GM21515 (cell line): ENCODE data around the gene PPP3R1.
"Not testable (repeated sequence)": the region's sequence is repeated elsewhere in the genome, so short reads cannot be mapped to it uniquely, and the experiment has no call there.

Experiments used
- ATAC-seq: cut with Tn5 transposase; IDR thresholded peaks from one replicate; pipeline ENCODE4 v1.9.1; 2021; ENCODE audit not compliant: unreplicated experiment

The PPP3R1 gene

GRCh38 chr2:68190991-68191731 lies 61.2 kb downstream of the PPP3R1 start:
- ATAC-seq, result no peak

GRCh38 chr2:68189991-68190784 lies 62.1 kb downstream of the PPP3R1 start:
- no peak for ATAC-seq

GRCh38 chr2:68188831-68189230 lies 63.5 kb downstream of the PPP3R1 start:
- ATAC-seq, result no peak

GRCh38 chr2:68187329-68187728 lies 65.0 kb downstream of the PPP3R1 start:
- ATAC-seq, result no peak

- no peak for ATAC-seq
Observed at GRCh38 chr2:68185541-68186164, 66.7 kb downstream of the PPP3R1 start.

GRCh38 chr2:68182902-68183301 lies 69.4 kb downstream of the PPP3R1 start:
- ATAC-seq, result no peak

- ATAC-seq, result no peak
Observed at GRCh38 chr2:68178954-68179627, 73.2 kb downstream of the PPP3R1 start.

- ATAC-seq, result no peak
Observed at GRCh38 chr2:68178432-68178831, 73.9 kb downstream of the PPP3R1 start.

- no peak for ATAC-seq
Observed at GRCh38 chr2:68177541-68177940, 74.8 kb downstream of the PPP3R1 start.

- ATAC-seq, result no peak
Observed at GRCh38 chr2:68176657-68177056, 75.7 kb downstream of the PPP3R1 start.

- ATAC-seq, result not testable (repeated sequence)
Observed at GRCh38 chr2:68175210-68175609, 77.1 kb downstream of the PPP3R1 start.

- no peak for ATAC-seq
Observed at GRCh38 chr2:68172990-68173700, 79.2 kb downstream of the PPP3R1 start.

- no peak for ATAC-seq
Observed at GRCh38 chr2:68172521-68172920, 79.8 kb downstream of the PPP3R1 start.

GRCh38 chr2:68171684-68172083 lies 80.6 kb downstream of the PPP3R1 start:
- no peak for ATAC-seq

- no peak for ATAC-seq
Observed at GRCh38 chr2:68171146-68171545, 81.2 kb downstream of the PPP3R1 start.

GRCh38 chr2:68169308-68169707 lies 83.0 kb downstream of the PPP3R1 start:
- ATAC-seq, result no peak

- ATAC-seq, result no peak
Observed at GRCh38 chr2:68167186-68167585, 85.1 kb downstream of the PPP3R1 start.

GRCh38 chr2:68163641-68164040 lies 88.7 kb downstream of the PPP3R1 start:
- ATAC-seq, result no peak

GRCh38 chr2:68158134-68158447 lies 94.2 kb downstream of the PPP3R1 start:
- ATAC-seq, result no peak

GRCh38 chr2:68157402-68158133 lies 94.8 kb downstream of the PPP3R1 start, which contains the start of gene PNO1:
TSS of gene PNO1 (plus strand) at chr2:68157888. CDS start at chr2:68157935, 47 bp downstream.
- ATAC-seq, result peak; percentile 90
